ENCODE measurements around the gene PGLYRP2. TPM values are rescaled to one million over a fixed set of nuclear protein-coding genes. Genes with fewer than 3 reads are reported as not detected.

Gene PGLYRP2
- polyA plus RNA-seq, 1 of the 3 experiments (the other 2 are of a cell fraction), result not detected

DNA sequence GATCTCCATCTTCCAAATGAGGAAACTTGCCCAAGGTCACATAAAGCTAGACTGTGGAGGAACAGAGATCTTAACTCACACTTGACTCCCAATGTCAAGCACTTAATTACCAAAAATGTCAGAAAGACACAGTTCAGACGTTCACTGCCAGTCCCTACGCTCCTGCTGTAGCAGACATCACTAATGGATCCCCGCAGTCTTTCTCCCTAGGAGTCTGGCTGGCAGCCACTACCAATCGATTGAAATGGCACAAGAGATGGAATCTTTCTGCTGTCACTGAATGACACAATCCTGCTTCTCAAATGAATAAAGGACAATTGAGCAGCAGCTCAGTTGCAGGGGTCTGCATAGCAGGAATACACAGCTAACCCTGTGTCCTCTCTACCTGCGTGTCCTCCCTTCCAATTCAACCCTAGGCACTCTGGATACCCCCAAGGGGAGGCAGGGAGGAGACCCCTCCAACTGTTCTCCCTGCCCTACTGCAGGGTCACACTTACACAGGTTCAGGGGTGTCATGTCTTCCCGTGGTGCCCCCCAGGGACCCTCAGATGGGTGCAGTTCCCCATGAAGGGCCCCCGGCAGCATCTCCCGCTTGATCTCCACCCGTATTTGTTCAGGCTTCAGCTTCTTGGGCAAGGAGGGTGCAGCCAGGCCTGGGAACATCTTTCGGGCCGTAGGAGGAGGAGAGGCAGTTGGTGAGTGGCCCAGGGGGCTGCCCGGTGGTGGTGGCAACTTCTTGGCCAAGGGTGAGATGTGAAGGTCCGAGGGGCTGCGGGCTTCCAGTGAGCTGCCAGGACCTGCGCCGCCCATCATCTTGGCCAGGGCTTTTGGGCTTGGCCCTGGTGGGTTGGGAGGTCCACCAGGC lies 52.6 kb downstream of the PGLYRP2 start:
- Histone ChIP-seq H3K79me2 (ENCODE audit: insufficient read depth) (peaks cover 37% of the 10 kb centered on the region), H3K4me3 (ENCODE audit: low read depth in 2 of 2, low read length in 1 of 2) (no peak overlapping the region), H3K4me1 (ENCODE audit: control insufficient read depth in 1 of 2, insufficient read depth in 2 of 2, low read depth in 1 of 2, low read length in 1 of 2) (peaks cover 5 to 34% of the 10 kb centered on the region in 2 experiments; a peak in 2 of 4 replicates), H4K20me1 (ENCODE audit: insufficient read depth) (peaks cover 17% of the 10 kb centered on the region; the same call in 1 of the 2 replicates), H3K9ac (no peak overlapping the region), H3K4me2 (no peak overlapping the region), H3K36me3 (replicated peaks in 1 of 2; ENCODE audit: control insufficient read depth in 1 of 2, insufficient read depth in 2 of 2, low read length in 1 of 2) (peaks cover 32 to 71% of the 10 kb centered on the region in 2 experiments), H3K27ac (ENCODE audit: low read depth in 2 of 2, low read length in 1 of 2) (peak overlapping the region in 1 of 2 experiments; percentile 43; a peak in 2 of 4 replicates), H3K27me3 (ENCODE audit: insufficient read depth) (no peaks in the 10 kb centered on the region), H3K9me3 (no peaks in the 10 kb centered on the region), H2AFZ (ENCODE audit: low read depth) (no peak overlapping the region), H3F3A (replicated peaks; ENCODE audit: insufficient read depth) (peaks cover under 1% of the 10 kb centered on the region), H3K9me2 (no peaks in the 10 kb centered on the region)
- no peak for TF ChIP-seq TCF12 (IDR thresholded peaks at IDR 0.05)
- no peak for TF ChIP-seq CHD2 (IDR thresholded peaks at IDR 0.05; ENCODE audit: low read length, partially characterized antibody)
- TF ChIP-seq RAD21 (IDR thresholded peaks at IDR 0.05; ENCODE audit: low read length), result no peak
- no peak for TF ChIP-seq GATA2 (CRISPR knock-in tag; IDR thresholded peaks at IDR 0.05)
- TF ChIP-seq, protein P1, sequence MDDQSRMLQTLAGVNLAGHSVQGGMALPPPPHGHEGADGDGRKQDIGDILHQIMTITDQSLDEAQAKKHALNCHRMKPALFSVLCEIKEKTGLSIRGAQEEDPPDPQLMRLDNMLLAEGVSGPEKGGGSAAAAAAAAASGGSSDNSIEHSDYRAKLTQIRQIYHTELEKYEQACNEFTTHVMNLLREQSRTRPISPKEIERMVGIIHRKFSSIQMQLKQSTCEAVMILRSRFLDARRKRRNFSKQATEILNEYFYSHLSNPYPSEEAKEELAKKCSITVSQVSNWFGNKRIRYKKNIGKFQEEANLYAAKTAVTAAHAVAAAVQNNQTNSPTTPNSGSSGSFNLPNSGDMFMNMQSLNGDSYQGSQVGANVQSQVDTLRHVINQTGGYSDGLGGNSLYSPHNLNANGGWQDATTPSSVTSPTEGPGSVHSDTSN (IDR thresholded peaks at IDR 0.05), result no peak
- WGBS (ENCODE audit: low lambda C conversion rate), result 84% methylated on average over 14 of the region's 16 CpGs
- POLR2A ChIA-PET, result no interaction called here
- DNase-seq, result peak; percentile 63
- CTCF ChIA-PET, result no interaction called here

DNA sequence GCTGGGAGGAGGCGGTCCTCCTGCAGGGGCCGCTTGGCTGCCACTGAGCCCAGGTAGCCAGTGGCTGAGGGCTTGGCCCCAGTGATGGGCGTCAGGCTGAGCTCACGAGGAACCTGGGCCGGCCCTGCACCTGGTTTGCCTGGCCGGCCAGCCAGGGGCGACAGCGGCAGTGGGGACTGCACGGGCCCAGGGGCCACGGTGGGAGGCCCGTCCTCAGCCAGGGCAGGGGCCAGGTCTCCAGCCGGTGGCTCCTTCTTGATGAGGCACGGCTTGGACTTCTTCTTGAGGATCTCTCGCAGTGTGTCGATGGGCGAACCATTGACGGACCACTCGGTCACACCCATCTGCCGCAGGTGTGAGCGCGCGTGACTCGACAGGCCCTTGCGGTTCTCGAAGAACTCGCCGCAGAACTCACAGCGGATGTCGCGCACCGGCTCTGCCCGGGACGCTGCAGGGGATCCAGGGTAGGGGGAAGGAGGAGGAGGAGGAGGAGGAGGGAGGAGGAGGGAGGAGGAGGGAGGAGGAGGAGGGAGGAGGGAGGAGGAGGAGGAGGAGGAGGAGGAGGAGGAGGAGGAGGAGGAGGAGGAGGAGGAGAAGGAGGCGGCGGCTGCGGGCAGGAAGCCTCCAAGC lies 53.9 kb downstream of the PGLYRP2 start:
- no peaks in the 10 kb centered on the region for H3K9me2 ChIP-seq
- CTCF ChIA-PET, result no interaction called here
- POLR2A ChIA-PET, result no interaction called here

More for the DNA sequence above, 53.9 kb downstream of the PGLYRP2 start:
- Histone ChIP-seq H3K9ac (no peak overlapping the region), H3K4me2 (no peak overlapping the region), H3K4me1 (ENCODE audit: control insufficient read depth in 1 of 2, insufficient read depth in 2 of 2, low read depth in 1 of 2, low read length in 1 of 2) (peaks cover 0 to 34% of the 10 kb centered on the region in 2 experiments; a peak in 1 of 4 replicates), H2AFZ (ENCODE audit: low read depth) (no peak overlapping the region), H4K20me1 (ENCODE audit: insufficient read depth) (peaks cover 10% of the 10 kb centered on the region; the same call in 1 of the 2 replicates), H3K79me2 (ENCODE audit: insufficient read depth) (peaks cover 24% of the 10 kb centered on the region), H3K27me3 (ENCODE audit: insufficient read depth) (no peaks in the 10 kb centered on the region), H3K4me3 (ENCODE audit: low read depth in 2 of 2, low read length in 1 of 2) (no peak overlapping the region), H3K27ac (ENCODE audit: low read depth in 2 of 2, low read length in 1 of 2) (no peak overlapping the region; a peak in 1 of 4 replicates), H3F3A (replicated peaks; ENCODE audit: insufficient read depth) (peaks cover 4% of the 10 kb centered on the region), H3K9me3 (no peaks in the 10 kb centered on the region), H3K36me3 (replicated peaks in 1 of 2; ENCODE audit: control insufficient read depth in 1 of 2, insufficient read depth in 2 of 2, low read length in 1 of 2) (peaks cover 36 to 71% of the 10 kb centered on the region in 2 experiments)
- WGBS (ENCODE audit: low lambda C conversion rate), result 98% methylated on average over 30 of the region's 36 CpGs
- DNase-seq, result no peak
- TF ChIP-seq, protein P2, sequence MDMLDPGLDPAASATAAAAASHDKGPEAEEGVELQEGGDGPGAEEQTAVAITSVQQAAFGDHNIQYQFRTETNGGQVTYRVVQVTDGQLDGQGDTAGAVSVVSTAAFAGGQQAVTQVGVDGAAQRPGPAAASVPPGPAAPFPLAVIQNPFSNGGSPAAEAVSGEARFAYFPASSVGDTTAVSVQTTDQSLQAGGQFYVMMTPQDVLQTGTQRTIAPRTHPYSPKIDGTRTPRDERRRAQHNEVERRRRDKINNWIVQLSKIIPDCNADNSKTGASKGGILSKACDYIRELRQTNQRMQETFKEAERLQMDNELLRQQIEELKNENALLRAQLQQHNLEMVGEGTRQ (IDR thresholded peaks at IDR 0.05; ENCODE audit: borderline replicate concordance, low read depth, low read length), result no peak
- no peak for TF ChIP-seq EZH2phosphoT487 (IDR thresholded peaks at IDR 0.05; ENCODE audit: borderline replicate concordance, low read depth)
- TF ChIP-seq RXRA (IDR thresholded peaks at IDR 0.05; ENCODE audit: borderline replicate concordance, low read depth), result no peak
- TF ChIP-seq JUND (IDR thresholded peaks at IDR 0.05), result no peak

All from SK-N-SH (cell line).